GM12878 (cell line): ENCODE results near the gene IFI27L1. TPM values are rescaled to one million over a fixed set of nuclear protein-coding genes. Genes with fewer than 3 reads are reported as not detected.

ENCODE experiments used
- ATAC-seq: fragments of 200-7000 bp; cut with Tn5 transposase; 3 replicates; pipeline ENCODE4 v1.9.1; 2020; ENCODE audit warnings: mild to moderate bottlenecking, moderate library complexity
- BruUV-seq: library from RNA; stranded (reverse); fragments of 400-500 nt; replicated peaks from 2 replicates; lab custom pipeline; 2021; lab: Mats Ljungman, UMichigan
- CTCF ChIA-PET: fragments of 300-600 bp; sonication (Branson Sonifier 250); formaldehyde crosslinking; extraction: SDS; loops from one replicate; lab custom pipeline; 2021; ENCODE audit warnings: inconsistent platforms; lab: Yijun Ruan, JAX
- POLR2A ChIA-PET: fragments of 350-600 bp; formaldehyde crosslinking; extraction: SDS; loops from one replicate; lab custom pipeline; 2021; ENCODE audit warnings: inconsistent platforms; lab: Charles Lee
- RAD21 ChIA-PET: fragments of 300-600 bp; sonication (Branson Sonifier 250); formaldehyde crosslinking; loops from one replicate; lab custom pipeline; 2023; ENCODE audit warnings: antibody characterized with exemption; ENCODE audit not compliant: unreplicated experiment; lab: Charles Lee
- SMC1A ChIA-PET: fragments of 300-600 bp; sonication (Branson Sonifier 250); formaldehyde crosslinking; loops from one replicate; lab custom pipeline; 2023; ENCODE audit not compliant: unreplicated experiment, uncharacterized antibody; lab: Charles Lee
- DNase-seq: peaks from one replicate; pipeline ENCODE4 v3.0.0-alpha.2; 2011; ENCODE audit warnings: low read depth, low spot score
- FAIRE-seq: peaks from 3 replicates; lab custom pipeline; 2011; peaks lifted over from hg19 to GRCh38; lab: Jason Lieb, UNC
- H2AFZ ChIP-seq: 2 replicates; pipeline ENCODE4 v1.6.0; 2011; ENCODE audit warnings: low read depth, low read length, control low read depth; ENCODE audit not compliant: control insufficient read depth
- H3K27ac ChIP-seq: 2 replicates; pipeline ENCODE4 v1.5.1; 2011; ENCODE audit warnings: control low read depth; ENCODE audit not compliant: control insufficient read depth, insufficient read depth
- H3K27me3 ChIP-seq, 2 experiments: replicated peaks in 1 of 2; 2 replicates each; pipeline versions ENCODE4 v1.6.0 to v1.6.1; 2011; ENCODE audit warnings: low read length in 1 of 2; ENCODE audit not compliant: control insufficient read depth in 2 of 2, insufficient read depth in 2 of 2
- H3K36me3 ChIP-seq, 2 experiments: 2 replicates each; pipeline ENCODE4 v1.5.1; 2011; ENCODE audit warnings: low read length in 1 of 2; ENCODE audit not compliant: control insufficient read depth in 2 of 2, insufficient read depth in 2 of 2
- H3K4me1 ChIP-seq: 2 replicates; pipeline ENCODE4 v1.6.1; 2011; ENCODE audit warnings: mild to moderate bottlenecking, low read length, moderate library complexity, mixed read lengths; ENCODE audit not compliant: control insufficient read depth, insufficient read depth
- H3K4me2 ChIP-seq: 2 replicates; pipeline ENCODE4 v1.6.0; 2011; ENCODE audit warnings: control low read depth; ENCODE audit not compliant: control insufficient read depth, insufficient read depth
- H3K4me3 ChIP-seq: fragments of 200-600 bp; sonication (generic); 2 replicates; pipeline ENCODE4 v1.5.1; 2016
- H3K79me2 ChIP-seq: 2 replicates; pipeline ENCODE4 v1.6.0; 2011; ENCODE audit warnings: low read length; ENCODE audit not compliant: control insufficient read depth, insufficient read depth
- H3K9ac ChIP-seq: 2 replicates; pipeline ENCODE4 v1.8.0; 2011; ENCODE audit warnings: low read length, control low read depth, mixed read lengths; ENCODE audit not compliant: control insufficient read depth, insufficient read depth
- H3K9me3 ChIP-seq: replicated peaks from 3 replicates; pipeline ENCODE4 v1.5.1; 2011; ENCODE audit warnings: mild to moderate bottlenecking, low read length; ENCODE audit not compliant: control insufficient read depth, insufficient read depth
- H4K20me1 ChIP-seq: 2 replicates; pipeline ENCODE4 v1.6.0; 2011; ENCODE audit not compliant: control insufficient read depth, insufficient read depth
- ASH2L ChIP-seq: fragments of 300-600, 200-600 bp; sonication (generic); IDR thresholded peaks from 2 replicates; pipeline ENCODE4 v1.6.1; 2017; ENCODE audit warnings: low read depth, mild to moderate bottlenecking, borderline replicate concordance
- IKZF2 ChIP-seq, 2 experiments: fragments of 450-650 bp; IDR thresholded peaks; 2 replicates each; pipeline ENCODE4 v1.6.1; 2017; ENCODE audit warnings: mild to moderate bottlenecking in 2 of 2, moderate library complexity in 2 of 2
- MTA2 ChIP-seq: fragments of 450-650 bp; IDR thresholded peaks from 2 replicates; pipeline ENCODE4 v1.6.1; 2016; ENCODE audit warnings: low read depth, mild to moderate bottlenecking, moderate library complexity
- NFIC ChIP-seq: IDR thresholded peaks from 2 replicates; pipeline ENCODE4 v1.6.1; 2012; ENCODE audit warnings: low read depth, mild to moderate bottlenecking, inconsistent platforms, low read length, moderate library complexity
- RAD21 ChIP-seq: IDR thresholded peaks from 2 replicates; pipeline ENCODE4 v1.6.1; 2011; ENCODE audit warnings: mild to moderate bottlenecking, low read depth, low read length, moderate library complexity; ENCODE audit not compliant: insufficient read depth
- TBL1XR1 ChIP-seq: IDR thresholded peaks from 2 replicates; pipeline ENCODE4 v1.6.1; 2012; ENCODE audit warnings: low read depth, low read length, improper control_type of control experiment
- YY1 ChIP-seq: IDR thresholded peaks from 2 replicates; pipeline ENCODE4 v1.6.1; 2011; ENCODE audit warnings: low read depth, mild to moderate bottlenecking, low read length
- ZBTB11 ChIP-seq: fragments of 450-650 bp; formaldehyde crosslinking; IDR thresholded peaks from 2 replicates; pipeline ENCODE4 v1.5.0; 2022; ENCODE audit warnings: mild to moderate bottlenecking, missing genetic modification characterization
- ZNF217 ChIP-seq: fragments of 450-650 bp; IDR thresholded peaks from 2 replicates; pipeline ENCODE4 v1.6.1; 2017; ENCODE audit warnings: antibody characterized with exemption, mild to moderate bottlenecking
- WGBS: methylation state at CpG from one replicate; pipeline ENCODE4 v1.1.6; 2016; ENCODE audit warnings: low lambda C conversion rate; ENCODE audit not compliant: insufficient replicate concordance, insufficient coverage; ENCODE audit errors: missing lambda C conversion rate; 5-methylcytosine and 5-hydroxymethylcytosine counted together
- in situ Hi-C: fragments of 300-500 bp; cut with MboI; formaldehyde crosslinking; loops from 9 replicates; pipeline ENCODE4 v1.14.3; 2018; ENCODE audit warnings: mixed read lengths
- intact Hi-C: fragments of 100-400 bp; cut with micrococcal nuclease; formaldehyde crosslinking; loops from one replicate; pipeline ENCODE4 v1.14.2; 2022; ENCODE audit not compliant: unreplicated experiment
- polyA plus RNA-seq, 11 experiments: library from polyadenylated mRNA; depleted of rRNA in 4 of 11; unstranded in 6 of 11; stranded (reverse) in 5 of 11; fragments of >200 nt; fragmentation: Nextera tagmentation in 4 of 11; fragmentation: Illumina TruSeq in 1 of 11; extraction: Ambion mirVana in 4 of 11; extraction: Trizol in 1 of 11; gene quantifications; 1 replicate in 1 of 11; 2 replicates in 10 of 11; pipeline versions ENCODE4 v1.2.1 to v1.2.3, GENCODE V29; 2011 to 2016; ENCODE audit warnings: inconsistent platforms in 2 of 11, missing spikeins in 2 of 11, low read depth in 1 of 11
- total RNA-seq, 4 experiments: library from RNA; depleted of rRNA in 3 of 4; stranded (reverse); fragments of >200 nt in 3 of 4; fragmentation: Illumina TruSeq in 1 of 4; extraction: Trizol in 1 of 4; gene quantifications; 2 replicates each; pipeline versions ENCODE4 v1.2.1 to v1.2.3, GENCODE V29; 2013 to 2021
- TF ChIP-seq, protein P1 (sequence below): fragments of 450-650 bp; IDR thresholded peaks from 2 replicates; pipeline ENCODE4 v1.6.1; 2016; ENCODE audit warnings: mild to moderate bottlenecking
- TF ChIP-seq, protein P2 (sequence below): fragments of 450-650 bp; IDR thresholded peaks from 2 replicates; pipeline ENCODE4 v1.6.1; 2017; ENCODE audit warnings: mild to moderate bottlenecking, low read depth, inconsistent platforms; ENCODE audit not compliant: poor library complexity, severe bottlenecking

The IFI27L1 gene
- total and polyA plus RNA-seq, 10 of the 15 experiments (the other 5 are each of a cell fraction or from before 2014, with no cell fraction given), result 17.4 to 38.8 (median 27.6) TPM

DNA sequence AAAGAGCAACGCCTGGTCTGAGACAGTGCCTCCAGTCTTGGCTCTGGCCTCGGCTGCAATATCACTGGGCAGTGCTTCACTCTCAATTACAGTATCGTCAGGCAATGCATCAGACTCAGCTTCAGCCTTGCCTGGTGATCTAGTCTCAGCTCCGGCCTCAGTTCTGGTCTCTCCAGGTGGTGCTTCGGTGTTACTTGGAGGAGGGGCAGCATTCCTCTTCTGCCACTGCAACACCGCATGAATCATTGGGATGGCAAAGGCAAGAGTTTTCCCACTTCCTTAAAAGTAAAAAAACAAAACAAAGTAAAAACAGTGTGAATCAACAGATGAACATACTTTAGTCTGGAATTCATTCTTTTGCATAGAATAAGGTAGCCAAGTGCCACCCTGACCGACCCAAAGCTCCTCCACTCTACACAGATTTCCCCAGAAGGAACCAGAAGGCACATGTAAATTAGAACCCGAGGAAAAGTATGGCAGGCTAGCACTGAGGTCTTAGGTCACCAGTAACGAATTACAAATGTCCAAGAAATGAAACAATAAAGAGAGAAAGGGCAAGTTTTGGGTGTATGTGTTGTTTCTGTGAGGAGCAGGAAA, 18.7 kb upstream of the IFI27L1 start (continued):
- TF ChIP-seq IKZF2 (IDR thresholded peaks at IDR 0.05), result no peak

DNA sequence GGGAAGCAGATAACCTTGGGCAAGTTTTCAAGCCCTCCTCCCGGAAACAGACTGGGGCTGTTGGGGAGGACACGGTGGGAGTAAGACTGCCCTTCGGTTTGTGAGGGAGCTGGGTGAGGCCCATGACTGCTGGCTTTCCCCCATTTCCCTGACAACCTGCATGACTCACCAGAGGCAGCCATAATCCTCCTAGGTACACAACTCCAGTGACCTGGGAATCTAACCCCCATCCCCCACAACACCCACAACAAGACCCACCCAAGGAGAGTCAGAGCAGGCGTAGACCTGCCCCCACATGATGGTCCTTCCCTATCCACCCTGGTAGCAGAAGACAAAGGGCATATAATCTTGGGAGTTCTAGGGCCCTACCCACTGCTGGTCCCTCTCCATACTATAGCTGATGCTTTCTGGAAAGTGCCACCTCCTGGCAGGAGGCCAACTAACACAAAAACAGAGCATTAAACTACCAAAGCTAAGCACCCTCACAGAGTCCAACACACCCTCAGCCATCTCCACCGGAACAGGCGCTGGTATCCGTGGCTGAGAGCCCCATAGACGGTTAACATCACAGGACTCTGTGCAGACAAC, 14.9 kb upstream of the IFI27L1 start:
- H3K9me3 ChIP-seq, result peaks cover 4% of the 10 kb centered on the region; the same call in 2 of the 3 replicates
- in situ Hi-C loops, result no loop called here
- H3K79me2 ChIP-seq, result peaks cover 50% of the 10 kb centered on the region
- H3K4me3 ChIP-seq, result no peak overlapping the region
- WGBS, result 87% methylated on average over 8 of the region's 8 CpGs
- H3K36me3 ChIP-seq, result peaks cover 0 to 7% of the 10 kb centered on the region in 2 experiments; a peak in 2 of 4 replicates
- no peaks in the 10 kb centered on the region for H3K27me3 ChIP-seq
- TF ChIP-seq YY1, result no peak
- no peak for TF ChIP-seq MTA2
- TF ChIP-seq, protein P1, sequence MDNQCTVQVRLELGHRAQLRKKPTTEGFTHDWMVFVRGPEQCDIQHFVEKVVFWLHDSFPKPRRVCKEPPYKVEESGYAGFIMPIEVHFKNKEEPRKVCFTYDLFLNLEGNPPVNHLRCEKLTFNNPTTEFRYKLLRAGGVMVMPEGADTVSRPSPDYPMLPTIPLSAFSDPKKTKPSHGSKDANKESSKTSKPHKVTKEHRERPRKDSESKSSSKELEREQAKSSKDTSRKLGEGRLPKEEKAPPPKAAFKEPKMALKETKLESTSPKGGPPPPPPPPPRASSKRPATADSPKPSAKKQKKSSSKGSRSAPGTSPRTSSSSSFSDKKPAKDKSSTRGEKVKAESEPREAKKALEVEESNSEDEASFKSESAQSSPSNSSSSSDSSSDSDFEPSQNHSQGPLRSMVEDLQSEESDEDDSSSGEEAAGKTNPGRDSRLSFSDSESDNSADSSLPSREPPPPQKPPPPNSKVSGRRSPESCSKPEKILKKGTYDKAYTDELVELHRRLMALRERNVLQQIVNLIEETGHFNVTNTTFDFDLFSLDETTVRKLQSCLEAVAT, result no peak
- TF ChIP-seq NFIC, result no peak
- no peak for TF ChIP-seq ZBTB11
- no peak for TF ChIP-seq ASH2L
- TF ChIP-seq TBL1XR1, result no peak
- TF ChIP-seq RAD21, result no peak
- TF ChIP-seq ZNF217, result no peak
- TF ChIP-seq, protein P2, sequence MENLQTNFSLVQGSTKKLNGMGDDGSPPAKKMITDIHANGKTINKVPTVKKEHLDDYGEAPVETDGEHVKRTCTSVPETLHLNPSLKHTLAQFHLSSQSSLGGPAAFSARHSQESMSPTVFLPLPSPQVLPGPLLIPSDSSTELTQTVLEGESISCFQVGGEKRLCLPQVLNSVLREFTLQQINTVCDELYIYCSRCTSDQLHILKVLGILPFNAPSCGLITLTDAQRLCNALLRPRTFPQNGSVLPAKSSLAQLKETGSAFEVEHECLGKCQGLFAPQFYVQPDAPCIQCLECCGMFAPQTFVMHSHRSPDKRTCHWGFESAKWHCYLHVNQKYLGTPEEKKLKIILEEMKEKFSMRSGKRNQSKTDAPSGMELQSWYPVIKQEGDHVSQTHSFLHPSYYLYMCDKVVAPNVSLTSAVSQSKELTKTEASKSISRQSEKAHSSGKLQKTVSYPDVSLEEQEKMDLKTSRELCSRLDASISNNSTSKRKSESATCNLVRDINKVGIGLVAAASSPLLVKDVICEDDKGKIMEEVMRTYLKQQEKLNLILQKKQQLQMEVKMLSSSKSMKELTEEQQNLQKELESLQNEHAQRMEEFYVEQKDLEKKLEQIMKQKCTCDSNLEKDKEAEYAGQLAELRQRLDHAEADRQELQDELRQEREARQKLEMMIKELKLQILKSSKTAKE, result no peak
- TF ChIP-seq, all 136 proteins: peak for 0
- no peak overlapping the region for H3K27ac ChIP-seq
- ATAC-seq (no peak), FAIRE-seq (no peak), DNase-seq (no peak)
- intact Hi-C loops, result no loop called here
- H3K4me1 ChIP-seq, result no peaks in the 10 kb centered on the region
- no peak overlapping the region for H3K4me2 ChIP-seq
- no TSS peak for BruUV-seq
- POLR2A ChIA-PET, result interaction anchor here (1.5 kb wide), 1 partner anchor 13 kb away, joined by 3 read pairs; no protein-coding TSS in a partner anchor
- no peaks in the 10 kb centered on the region for H4K20me1 ChIP-seq
- SMC1A ChIA-PET, result interaction anchor here (2.3 kb wide), 1 partner anchor 8 kb away, joined by 5 read pairs; no protein-coding TSS in a partner anchor
- H3K9ac ChIP-seq, result no peak overlapping the region
- CTCF ChIA-PET, result interaction anchor here (1.4 to 2.0 kb wide), 4 partner anchors 9 to 114 kb away, joined by 3 to 5 read pairs (median 4); no protein-coding TSS in a partner anchor
- no peak overlapping the region for H2AFZ ChIP-seq
- RAD21 ChIA-PET, result no interaction called here
